ENCODE measurements around the gene UNCX.

Gene UNCX

GRCh38 chr7:1283337-1283736 lies 50.7 kb downstream of the UNCX start:
- H3K27ac ChIP-seq (ENCODE audit: low read length), result no peak overlapping the region
- no peaks in the 10 kb centered on the region for H3K36me3 ChIP-seq (ENCODE audit: control insufficient read depth in 2 of 2, insufficient read depth in 2 of 2, low read length in 2 of 2)
- H3K9ac ChIP-seq (ENCODE audit: low read length in 2 of 2), result no peak overlapping the region
- no peak overlapping the region for H3K4me3 ChIP-seq (ENCODE audit: low read length in 2 of 2)
- peaks cover 2 to 16% of the 10 kb centered on the region in 2 donors for H3K27me3 ChIP-seq (ENCODE audit: control insufficient read depth in 1 of 2, insufficient read depth in 2 of 2, low read length in 2 of 2)
- no peaks in the 10 kb centered on the region for H3K9me3 ChIP-seq (ENCODE audit: control insufficient read depth in 2 of 2, low read length in 2 of 2)
- no peaks in the 10 kb centered on the region for H3K4me1 ChIP-seq (ENCODE audit: control insufficient read depth, insufficient read depth, low read length)

GRCh38 chr7:1283941-1284742 lies 51.5 kb downstream of the UNCX start:
- Histone ChIP-seq H3K9ac (ENCODE audit: low read length in 2 of 2) (no peak overlapping the region), H3K36me3 (ENCODE audit: control insufficient read depth in 2 of 2, insufficient read depth in 2 of 2, low read length in 2 of 2) (no peaks in the 10 kb centered on the region), H3K9me3 (ENCODE audit: control insufficient read depth in 2 of 2, low read length in 2 of 2) (no peaks in the 10 kb centered on the region), H3K4me3 (ENCODE audit: low read length in 2 of 2) (no peak overlapping the region), H3K4me1 (ENCODE audit: control insufficient read depth, insufficient read depth, low read length) (no peaks in the 10 kb centered on the region), H3K27me3 (ENCODE audit: control insufficient read depth in 1 of 2, insufficient read depth in 2 of 2, low read length in 2 of 2) (peaks cover 2 to 9% of the 10 kb centered on the region in 2 donors), H3K27ac (ENCODE audit: low read length) (no peak overlapping the region)

- no peaks in the 10 kb centered on the region for H3K9me3 ChIP-seq (ENCODE audit: control insufficient read depth in 2 of 2, low read length in 2 of 2)
- peaks cover 2 to 9% of the 10 kb centered on the region in 2 donors for H3K27me3 ChIP-seq (ENCODE audit: control insufficient read depth in 1 of 2, insufficient read depth in 2 of 2, low read length in 2 of 2)
- no peak overlapping the region for H3K9ac ChIP-seq (ENCODE audit: low read length in 2 of 2)
- peaks cover 3% of the 10 kb centered on the region for H3K4me1 ChIP-seq (ENCODE audit: control insufficient read depth, insufficient read depth, low read length)
- no peaks in the 10 kb centered on the region for H3K36me3 ChIP-seq (ENCODE audit: control insufficient read depth in 2 of 2, insufficient read depth in 2 of 2, low read length in 2 of 2)
- no peak overlapping the region for H3K27ac ChIP-seq (ENCODE audit: low read length)
- no peak overlapping the region for H3K4me3 ChIP-seq (ENCODE audit: low read length in 2 of 2)
Measured at GRCh38 chr7:1284743-1285458, 52.2 kb downstream of the UNCX start.

GRCh38 chr7:1285556-1286301 lies 53.1 kb downstream of the UNCX start:
- no peak overlapping the region for H3K9ac ChIP-seq (ENCODE audit: low read length in 2 of 2)
- peaks cover 10% of the 10 kb centered on the region for H3K4me1 ChIP-seq (ENCODE audit: control insufficient read depth, insufficient read depth, low read length)
- no peaks in the 10 kb centered on the region for H3K36me3 ChIP-seq (ENCODE audit: control insufficient read depth in 2 of 2, insufficient read depth in 2 of 2, low read length in 2 of 2)
- no peaks in the 10 kb centered on the region for H3K9me3 ChIP-seq (ENCODE audit: control insufficient read depth in 2 of 2, low read length in 2 of 2)
- H3K27ac ChIP-seq (ENCODE audit: low read length), result no peak overlapping the region
- H3K27me3 ChIP-seq (ENCODE audit: control insufficient read depth in 1 of 2, insufficient read depth in 2 of 2, low read length in 2 of 2), result peaks cover 2 to 9% of the 10 kb centered on the region in 2 donors
- H3K4me3 ChIP-seq (ENCODE audit: low read length in 2 of 2), result no peak overlapping the region

Measured in stomach smooth muscle (tissue), 2 donors.